Body of pancreas (tissue), 4 donors: ENCODE data around the gene BANP.

Experiments
- POLR2A ChIP-seq, 3 donors: fragments of 450-650 bp; IDR thresholded peaks; one replicate each; pipeline ENCODE4 v1.6.1; 2016; ENCODE audit warnings: antibody characterized with exemption in 3 of 3, mild to moderate bottlenecking in 2 of 3
- TF ChIP-seq, protein P1 (sequence below), 7 experiments: fragments of 450-650 bp in 4 of 7; fragments of 200-600 bp in 3 of 7; sonication (generic) in 3 of 7; IDR thresholded peaks; one replicate each; pipeline ENCODE4 v1.5.1; 2016 to 2019; ENCODE audit warnings: antibody characterized with exemption in 7 of 7

DNA sequence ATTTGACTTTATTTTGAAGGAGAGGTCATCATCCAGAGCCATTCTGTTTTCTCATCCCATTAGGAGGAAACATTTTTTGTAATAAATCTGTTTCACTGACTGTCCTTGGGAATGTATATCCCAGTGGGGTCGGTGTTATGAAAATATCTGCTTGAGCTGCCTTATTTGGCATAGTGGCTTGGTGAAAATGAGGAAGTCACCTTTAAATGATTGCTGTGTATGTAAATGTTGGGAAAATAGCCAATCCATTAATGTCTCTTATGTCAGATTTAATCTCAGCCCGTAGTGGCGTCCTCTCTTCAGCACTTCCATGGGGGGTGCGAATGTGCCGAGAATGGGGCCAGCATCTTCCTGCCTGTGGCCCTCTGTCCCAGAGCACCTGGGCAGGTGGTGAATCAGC lies 57.6 kb downstream of the BANP start:
- TF ChIP-seq, protein P1, sequence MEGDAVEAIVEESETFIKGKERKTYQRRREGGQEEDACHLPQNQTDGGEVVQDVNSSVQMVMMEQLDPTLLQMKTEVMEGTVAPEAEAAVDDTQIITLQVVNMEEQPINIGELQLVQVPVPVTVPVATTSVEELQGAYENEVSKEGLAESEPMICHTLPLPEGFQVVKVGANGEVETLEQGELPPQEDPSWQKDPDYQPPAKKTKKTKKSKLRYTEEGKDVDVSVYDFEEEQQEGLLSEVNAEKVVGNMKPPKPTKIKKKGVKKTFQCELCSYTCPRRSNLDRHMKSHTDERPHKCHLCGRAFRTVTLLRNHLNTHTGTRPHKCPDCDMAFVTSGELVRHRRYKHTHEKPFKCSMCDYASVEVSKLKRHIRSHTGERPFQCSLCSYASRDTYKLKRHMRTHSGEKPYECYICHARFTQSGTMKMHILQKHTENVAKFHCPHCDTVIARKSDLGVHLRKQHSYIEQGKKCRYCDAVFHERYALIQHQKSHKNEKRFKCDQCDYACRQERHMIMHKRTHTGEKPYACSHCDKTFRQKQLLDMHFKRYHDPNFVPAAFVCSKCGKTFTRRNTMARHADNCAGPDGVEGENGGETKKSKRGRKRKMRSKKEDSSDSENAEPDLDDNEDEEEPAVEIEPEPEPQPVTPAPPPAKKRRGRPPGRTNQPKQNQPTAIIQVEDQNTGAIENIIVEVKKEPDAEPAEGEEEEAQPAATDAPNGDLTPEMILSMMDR (IDR thresholded peaks at IDR 0.05): no peak
- no peak for TF ChIP-seq POLR2A (IDR thresholded peaks at IDR 0.05)
